Skin of body (tissue), 2 donors: ENCODE data around the gene BCAR1. TPM values are rescaled to one million over a fixed set of nuclear protein-coding genes. Genes with fewer than 3 reads are reported as not detected.
"Not testable (repeated sequence)": the region's sequence is repeated elsewhere in the genome, so short reads cannot be mapped to it uniquely, and the experiment has no call there.

Experiments
- DNase-seq: peaks from one replicate; lab custom pipeline; 2025; lab: John Stamatoyannopoulos, UW
- total RNA-seq: library from RNA; depleted of rRNA; stranded (reverse); fragments of >200 nt; gene quantifications from one replicate; pipeline ENCODE4 v1.2.3, GENCODE V29; 2014

The BCAR1 gene
- total RNA-seq, 1 donor from 2014 or later, result 16.8 TPM

GRCh38 chr16:75271441-75272096 is 20.1 kb upstream of the BCAR1 start:
- no peak for DNase-seq

- DNase-seq, result not testable (repeated sequence)
These were observed 17.9 kb upstream of the BCAR1 start for GRCh38 chr16:75269358-75269757.

- no peak for DNase-seq
These were observed 16.3 kb upstream of the BCAR1 start for GRCh38 chr16:75267631-75268264.

- DNase-seq, result no peak
These were observed 15.6 kb upstream of the BCAR1 start for GRCh38 chr16:75266738-75267630.

GRCh38 chr16:75265911-75266701 is 14.7 kb upstream of the BCAR1 start:
- no peak for DNase-seq

- no peak for DNase-seq
These were observed 13.8 kb upstream of the BCAR1 start for GRCh38 chr16:75264999-75265910.

- peak; percentile 27 for DNase-seq
These were observed 13.1 kb upstream of the BCAR1 start for GRCh38 chr16:75264457-75264998.

GRCh38 chr16:75263963-75264445 is 12.6 kb upstream of the BCAR1 start:
- no peak for DNase-seq

- DNase-seq, result no peak
These were observed 12.0 kb upstream of the BCAR1 start for GRCh38 chr16:75263291-75263962.

- no peak for DNase-seq
These were observed 11.3 kb upstream of the BCAR1 start for GRCh38 chr16:75262800-75263127.

GRCh38 chr16:75262104-75262799 is 10.8 kb upstream of the BCAR1 start:
- no peak for DNase-seq

- no peak for DNase-seq
These were observed 10.2 kb upstream of the BCAR1 start for GRCh38 chr16:75261590-75262078.

- no peak for DNase-seq
These were observed 9.6 kb upstream of the BCAR1 start for GRCh38 chr16:75260851-75261589.

- no peak for DNase-seq
These were observed 7.3 kb upstream of the BCAR1 start for GRCh38 chr16:75258807-75259141.

GRCh38 chr16:75257886-75258806 is 6.7 kb upstream of the BCAR1 start:
- DNase-seq, result no peak

- DNase-seq, result no peak
These were observed 5.4 kb upstream of the BCAR1 start for GRCh38 chr16:75256696-75257343.
